Right renal pelvis (tissue), 4 donors: ENCODE data around the gene SMIM14. TPM values are rescaled to one million over a fixed set of nuclear protein-coding genes. Genes with fewer than 3 reads are reported as not detected.
"Not testable (repeated sequence)": the region's sequence is repeated elsewhere in the genome, so short reads cannot be mapped to it uniquely, and the experiment has no call there.

Source experiments
- DNase-seq, 4 donors: peaks; one replicate each; pipeline ENCODE4 v3.0.0-alpha.2; 2013; ENCODE audit warnings: low read depth in 4 of 4, low spot score in 3 of 4, missing footprints in 1 of 4
- polyA plus RNA-seq, 4 donors: library from polyadenylated mRNA; unstranded; fragments of 120-200 nt; gene quantifications; one replicate each; pipeline ENCODE4 v1.2.1, GENCODE V29; 2013; ENCODE audit not compliant: insufficient read length in 4 of 4

SMIM14 gene
- polyA plus RNA-seq, 4 donors, result 53.9 to 68.2 (median 65.1) TPM

DNA sequence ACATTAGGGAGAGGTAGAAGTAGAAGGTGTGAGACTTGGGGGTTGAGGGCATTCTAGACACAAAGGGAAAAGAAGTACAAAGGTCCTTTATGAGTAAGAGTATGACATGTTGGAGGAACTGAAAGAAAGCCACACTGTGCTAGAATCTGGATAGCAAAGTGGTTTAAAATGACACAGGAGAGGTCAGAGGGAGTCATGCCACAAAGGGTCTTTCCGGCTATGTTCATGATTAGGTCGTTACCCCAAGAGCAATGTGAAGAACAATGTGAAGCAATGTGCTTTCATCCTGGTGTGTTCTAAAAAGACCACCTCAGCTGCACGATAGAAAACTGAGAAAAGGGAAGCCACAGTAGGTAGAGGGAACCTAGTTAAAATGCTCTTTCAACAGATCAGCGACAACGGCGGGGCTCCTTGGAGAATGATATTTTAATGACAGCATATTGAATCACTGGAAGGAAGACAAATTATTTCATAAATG, 29.2 kb downstream of the SMIM14 start:
- no peak for DNase-seq

DNA sequence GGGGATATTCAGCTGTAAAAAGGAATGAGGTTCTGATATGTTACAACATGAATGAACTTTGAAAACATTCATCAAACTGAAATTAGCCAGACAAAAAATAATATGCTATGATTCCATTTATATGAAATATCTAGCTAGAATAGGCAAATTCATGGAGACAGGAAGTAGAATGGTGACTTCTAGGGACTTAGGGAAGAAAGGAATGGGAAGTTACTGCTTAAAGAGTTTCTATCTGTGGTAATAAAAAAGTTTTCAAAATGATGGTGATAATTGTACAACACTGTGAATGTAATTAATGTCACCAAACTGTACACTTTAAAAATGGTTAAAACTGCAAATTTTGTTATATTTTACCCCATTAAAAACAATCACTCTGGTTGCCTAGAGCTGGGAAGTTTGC, 30.2 kb downstream of the SMIM14 start:
- DNase-seq, result no peak

DNA sequence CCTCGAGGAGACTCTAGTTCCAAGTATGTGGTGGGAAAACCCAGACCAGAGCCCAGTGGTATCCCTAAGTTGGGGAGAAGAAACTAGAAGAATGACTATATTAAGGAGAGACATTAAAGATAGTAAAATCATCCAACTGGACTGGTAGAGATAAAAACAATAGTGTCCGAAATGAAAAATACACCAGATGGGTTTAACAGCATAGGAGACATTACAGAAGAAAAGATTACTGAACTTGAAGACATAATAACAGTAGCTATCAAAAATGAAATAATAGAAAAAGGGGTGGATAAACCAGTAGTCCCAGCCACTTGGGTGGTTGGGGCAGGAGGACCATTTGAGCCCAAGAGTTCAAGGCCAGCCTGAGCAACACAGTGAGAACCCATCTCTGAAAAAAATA, 31.9 kb downstream of the SMIM14 start:
- no peak for DNase-seq

DNA sequence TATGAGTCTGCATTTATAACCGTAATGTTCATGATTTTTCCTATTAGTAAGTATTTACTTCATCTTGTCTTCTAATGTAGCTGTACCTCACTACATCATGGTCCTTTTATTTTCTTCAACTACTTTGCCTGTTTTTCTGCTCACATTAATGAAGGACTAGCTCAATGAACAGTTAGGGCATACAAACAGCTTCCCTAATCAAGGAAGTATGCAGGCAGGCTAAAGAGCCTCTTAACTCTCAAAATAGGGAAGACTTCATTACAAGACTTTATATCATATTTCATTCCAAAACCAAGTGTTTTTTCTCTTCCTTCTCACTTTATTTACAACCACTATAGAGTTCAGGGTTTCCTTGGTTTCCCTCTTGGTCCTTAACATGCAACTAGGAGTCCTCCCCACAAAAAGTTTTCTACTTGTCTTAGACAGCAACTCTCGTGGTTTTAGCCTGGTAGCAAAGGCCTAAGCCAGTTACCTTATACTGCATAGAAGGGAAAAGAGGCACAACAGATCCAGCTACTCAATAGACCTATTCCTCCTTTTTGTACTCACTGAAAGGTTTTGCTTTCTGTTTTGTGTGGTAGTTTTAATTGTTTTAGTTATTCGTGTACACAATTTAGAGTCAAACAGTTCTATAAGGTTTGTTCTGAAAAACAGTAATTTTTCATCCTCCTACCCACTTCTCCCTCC, 40.8 kb downstream of the SMIM14 start:
- DNase-seq, result no peak

DNA sequence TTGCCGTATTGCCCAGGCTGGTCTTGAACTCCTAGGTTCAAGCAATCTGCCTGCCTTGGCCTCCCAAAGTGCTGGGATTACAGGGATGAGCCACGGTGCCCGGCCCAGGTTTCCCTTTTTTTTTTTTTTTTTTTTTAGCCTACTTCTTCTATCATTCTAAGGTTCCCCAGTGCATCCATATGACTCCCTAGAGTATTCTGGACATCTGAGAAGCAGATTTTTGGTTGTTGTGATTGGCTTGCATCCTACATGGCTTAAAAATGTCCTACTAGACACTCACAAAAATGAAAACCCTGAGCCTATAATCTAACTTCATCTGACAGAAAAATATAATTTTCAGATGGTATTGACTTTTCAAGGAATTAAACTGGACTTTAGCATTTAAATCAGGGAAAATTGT, 41.7 kb downstream of the SMIM14 start:
- DNase-seq, result no peak

DNA sequence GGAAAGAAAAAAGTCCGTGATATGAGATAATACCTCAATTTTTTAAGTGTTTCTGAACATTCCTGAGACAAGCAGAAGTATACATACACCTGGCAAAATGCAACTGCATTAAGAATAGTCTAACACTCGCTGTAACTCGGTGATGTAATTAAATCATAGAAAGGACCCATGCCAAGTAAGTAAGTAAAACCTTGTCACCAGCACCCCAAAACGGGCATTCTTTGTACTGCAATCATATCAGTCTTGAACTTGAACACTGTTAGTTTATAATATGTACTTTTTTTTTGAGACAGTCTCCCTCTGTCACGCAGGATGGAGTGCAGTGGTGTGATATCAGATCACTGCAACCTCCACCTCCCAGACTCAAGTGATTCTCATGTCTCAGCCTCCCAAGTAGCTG, 47.4 kb downstream of the SMIM14 start:
- DNase-seq, result no peak

DNA sequence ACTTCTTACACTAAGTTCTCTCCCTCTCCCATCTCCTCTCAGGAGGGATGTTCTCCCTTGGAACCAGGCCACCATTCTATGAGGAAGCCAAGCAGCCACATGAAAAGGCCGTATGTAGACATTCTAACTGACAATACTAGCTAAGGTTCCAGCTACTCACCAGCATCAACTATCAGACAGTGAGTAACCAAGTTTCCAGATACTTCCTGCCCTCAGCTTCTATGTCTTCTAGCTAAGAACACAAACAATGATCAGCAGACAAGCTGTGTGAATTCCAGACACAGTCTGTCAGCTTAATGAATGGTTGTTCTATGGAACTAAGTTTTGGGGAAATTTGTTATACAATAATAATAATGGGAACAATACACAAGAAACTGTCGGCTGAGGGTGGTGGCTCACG, 50.8 kb downstream of the SMIM14 start:
- no peak for DNase-seq

DNA sequence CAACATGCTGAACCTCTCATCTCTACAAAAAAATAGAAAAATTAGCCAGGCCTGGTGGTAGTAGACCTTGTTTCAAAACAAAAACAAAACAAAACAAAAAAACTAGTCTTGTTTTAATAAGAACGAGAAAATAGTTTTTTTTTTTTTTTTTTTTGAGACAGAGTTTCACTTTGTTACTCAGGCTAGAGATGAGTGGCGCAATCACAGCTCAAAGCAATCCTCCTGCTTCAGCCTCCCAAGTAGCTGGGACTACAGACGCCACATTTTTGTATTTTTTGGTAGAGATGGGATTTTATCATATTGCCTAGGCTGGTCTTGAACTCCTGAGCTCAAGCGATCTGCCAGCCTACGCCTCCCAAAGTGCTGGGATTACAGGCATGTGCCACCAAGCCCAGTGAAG, 63.7 kb downstream of the SMIM14 start:
- DNase-seq, result no peak

DNA sequence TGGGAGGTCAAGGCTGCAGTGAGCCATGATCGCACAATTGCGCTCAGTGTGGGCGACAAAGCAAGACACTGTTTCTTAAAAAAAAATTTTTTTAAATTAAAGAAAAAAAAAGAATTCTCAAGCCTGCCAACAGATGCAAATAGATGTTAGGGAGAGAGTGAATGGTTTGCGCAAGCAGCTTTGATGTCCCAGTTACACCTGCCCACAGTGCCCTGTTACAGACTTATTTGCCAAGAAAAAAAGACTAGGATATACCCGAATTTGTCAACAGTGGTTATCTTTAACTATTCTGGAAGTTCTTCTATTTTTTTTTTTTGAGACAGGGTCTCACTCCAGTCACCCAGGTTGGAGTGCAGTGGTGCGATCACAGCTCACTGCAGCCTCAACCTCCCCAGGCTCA, 67.2 kb downstream of the SMIM14 start:
- DNase-seq, result no peak

DNA sequence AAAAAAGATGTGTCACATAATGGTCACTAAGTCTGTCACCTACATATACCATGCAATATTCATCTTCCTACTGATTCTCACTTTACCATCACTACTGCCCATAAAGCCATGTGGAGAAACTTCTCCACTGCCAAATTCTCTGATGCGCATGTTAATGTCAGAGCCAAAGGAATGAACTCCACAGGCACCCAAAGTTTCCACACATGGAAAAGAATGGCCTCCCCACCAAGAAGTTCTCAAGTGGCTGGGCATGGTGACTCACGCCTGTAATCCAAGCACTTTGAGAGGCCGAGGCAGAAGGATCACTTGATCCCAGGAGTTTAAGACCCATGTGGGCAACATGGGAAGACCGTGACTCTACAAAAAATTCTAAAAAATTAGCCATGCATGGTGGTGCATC, 67.6 kb downstream of the SMIM14 start:
- no peak for DNase-seq

DNA sequence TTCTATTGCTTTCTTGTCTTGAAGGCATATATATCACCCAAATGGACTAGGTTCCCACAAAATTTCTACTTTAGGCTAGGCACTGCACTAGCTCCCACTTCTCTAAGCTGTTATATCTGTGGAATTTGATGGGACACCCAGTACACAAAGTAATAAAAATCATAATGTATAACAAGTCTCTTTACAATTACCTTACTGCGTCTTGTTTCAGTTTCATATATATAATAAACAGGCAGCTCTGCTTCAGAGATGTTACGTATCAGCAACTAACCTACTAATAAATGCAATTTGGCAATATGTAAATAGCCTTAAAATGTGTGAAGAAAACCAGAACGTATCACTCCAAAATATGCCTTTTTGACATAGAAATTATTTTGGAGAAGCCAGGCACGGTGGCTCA, 69.5 kb downstream of the SMIM14 start:
- DNase-seq, result no peak

DNA sequence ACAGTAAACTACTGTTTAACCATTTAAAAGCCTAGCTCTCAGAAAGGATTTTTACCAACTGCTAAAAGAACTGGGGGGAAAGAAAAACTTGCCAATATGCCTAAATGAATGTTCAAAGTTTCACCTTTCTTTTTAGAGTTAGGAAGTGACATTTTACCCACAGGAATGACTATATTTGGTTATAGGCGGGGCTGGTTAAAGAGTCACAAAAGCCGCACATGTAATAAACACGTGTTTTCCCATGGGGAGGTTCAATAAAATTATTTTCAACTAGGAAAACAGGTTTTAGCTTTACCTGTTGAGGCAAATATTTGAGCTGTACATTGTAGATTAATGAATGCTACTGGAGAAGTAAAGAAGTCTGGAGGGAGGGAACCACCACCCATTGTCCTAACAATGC, 69.9 kb downstream of the SMIM14 start:
- DNase-seq, result no peak

DNA sequence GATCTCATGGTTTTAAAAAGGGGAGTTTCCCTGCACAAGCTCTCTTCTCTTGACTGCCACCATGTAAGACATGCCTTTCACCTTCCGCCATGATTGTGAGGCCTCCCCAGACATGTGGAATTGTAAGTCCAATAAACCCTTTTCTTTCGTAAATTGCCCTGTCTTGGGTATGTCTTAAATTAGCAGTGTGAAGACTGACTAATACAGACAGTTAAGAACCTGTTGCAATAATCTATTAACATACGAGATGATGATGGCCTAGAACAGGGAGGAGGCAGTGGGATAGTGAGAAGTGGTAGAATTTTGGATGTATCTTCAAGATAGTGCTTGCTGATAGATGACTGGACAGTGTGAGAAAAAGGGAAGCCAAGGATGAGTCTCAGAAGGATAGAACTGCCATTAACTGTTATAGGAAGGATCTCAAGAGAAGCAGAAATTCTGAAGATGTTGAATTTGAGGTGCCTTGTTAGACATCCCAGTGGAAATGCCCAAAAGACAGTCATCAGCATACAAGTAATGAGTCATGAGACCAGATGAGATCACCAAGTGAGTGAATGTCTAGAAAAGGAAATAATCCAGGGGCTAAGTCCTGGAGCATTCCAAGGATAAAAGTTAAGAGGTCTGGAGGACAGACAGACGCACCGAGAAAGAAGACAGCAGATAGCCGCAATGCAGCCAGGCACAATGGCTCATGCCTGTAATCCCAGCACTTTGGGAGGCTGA, 72.6 kb downstream of the SMIM14 start:
- DNase-seq, result no peak

DNA sequence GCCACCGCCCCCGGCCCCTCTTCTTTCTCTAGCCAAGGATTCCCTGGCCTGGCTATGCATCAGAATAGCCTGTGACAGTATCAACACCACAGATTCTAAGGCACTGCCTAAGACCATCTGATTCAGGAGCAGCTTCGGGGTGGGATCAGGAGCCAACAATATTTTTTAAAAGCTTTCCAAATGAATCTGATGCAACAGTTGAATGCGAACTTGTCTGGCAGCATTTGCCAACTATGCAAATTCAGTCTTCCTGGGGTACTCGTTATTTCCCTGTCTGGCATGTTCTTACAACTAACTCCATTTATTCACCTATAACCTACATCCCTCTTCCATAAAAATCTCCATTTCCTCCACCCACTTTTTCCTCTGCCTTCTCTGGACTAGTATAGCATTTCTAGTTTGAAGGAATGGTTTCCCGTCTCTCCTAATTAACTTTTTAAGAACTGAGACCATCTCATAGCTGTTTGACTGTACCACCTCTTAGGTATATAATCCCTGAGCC, 75.3 kb downstream of the SMIM14 start:
- no peak for DNase-seq

DNA sequence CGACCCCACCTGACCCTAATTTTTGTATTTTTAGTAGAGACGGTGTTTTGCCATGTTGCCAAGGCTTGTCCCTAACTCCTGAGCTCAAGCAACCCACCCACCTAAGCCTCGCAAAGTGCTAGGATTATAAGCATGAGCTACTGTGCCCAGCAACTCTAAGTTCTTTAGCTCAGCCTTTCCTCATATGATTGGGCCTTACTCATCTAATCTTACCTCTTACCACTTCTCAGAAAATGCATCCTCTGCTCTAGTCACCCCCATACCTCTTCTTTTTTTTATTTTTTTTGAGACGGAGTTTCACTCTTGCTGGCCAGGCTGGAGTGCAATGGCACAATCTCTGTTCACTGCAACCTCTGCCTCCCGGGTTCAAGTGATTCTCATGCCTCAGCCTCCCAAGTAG, 75.9 kb downstream of the SMIM14 start:
- no peak for DNase-seq

DNA sequence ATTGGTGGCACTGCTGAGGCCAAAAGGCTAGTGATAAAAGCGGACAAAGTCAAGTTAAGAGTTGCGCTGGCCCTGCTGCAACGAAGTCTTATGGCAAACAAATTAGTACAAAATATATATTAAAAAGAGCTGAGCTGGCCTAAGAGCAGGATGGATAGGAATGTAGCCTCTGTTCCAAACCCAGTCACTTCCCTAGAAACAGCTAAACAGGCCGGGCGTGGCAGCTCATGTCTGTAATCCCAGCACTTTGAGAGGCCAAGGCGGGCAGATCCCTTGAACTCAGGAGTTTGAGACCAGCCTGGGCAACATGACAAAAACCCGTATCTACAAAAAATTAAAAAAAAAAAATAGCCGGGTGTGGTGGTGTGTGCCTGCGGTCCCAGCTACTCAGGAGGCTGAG, 79.0 kb downstream of the SMIM14 start:
- no peak for DNase-seq

DNA sequence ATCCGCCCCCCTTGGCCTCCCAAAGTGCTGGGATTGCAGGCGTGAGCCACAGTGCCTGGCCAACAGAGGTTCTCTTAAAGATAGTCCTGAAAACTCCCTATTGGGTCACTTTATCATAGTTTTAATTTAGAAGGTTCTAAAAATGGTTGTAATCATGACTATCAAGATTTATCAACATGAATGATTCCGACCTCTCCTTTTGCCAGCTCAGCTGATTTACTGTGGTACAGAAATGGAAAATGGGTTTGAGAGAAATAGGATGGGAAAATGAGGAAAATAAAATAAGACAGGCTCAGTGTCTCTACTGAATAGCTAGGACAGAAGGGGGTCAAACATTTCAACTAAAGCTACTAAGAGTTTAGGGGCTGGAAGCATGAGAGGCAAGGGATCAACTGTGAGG, 83.2 kb downstream of the SMIM14 start:
- no peak for DNase-seq

DNA sequence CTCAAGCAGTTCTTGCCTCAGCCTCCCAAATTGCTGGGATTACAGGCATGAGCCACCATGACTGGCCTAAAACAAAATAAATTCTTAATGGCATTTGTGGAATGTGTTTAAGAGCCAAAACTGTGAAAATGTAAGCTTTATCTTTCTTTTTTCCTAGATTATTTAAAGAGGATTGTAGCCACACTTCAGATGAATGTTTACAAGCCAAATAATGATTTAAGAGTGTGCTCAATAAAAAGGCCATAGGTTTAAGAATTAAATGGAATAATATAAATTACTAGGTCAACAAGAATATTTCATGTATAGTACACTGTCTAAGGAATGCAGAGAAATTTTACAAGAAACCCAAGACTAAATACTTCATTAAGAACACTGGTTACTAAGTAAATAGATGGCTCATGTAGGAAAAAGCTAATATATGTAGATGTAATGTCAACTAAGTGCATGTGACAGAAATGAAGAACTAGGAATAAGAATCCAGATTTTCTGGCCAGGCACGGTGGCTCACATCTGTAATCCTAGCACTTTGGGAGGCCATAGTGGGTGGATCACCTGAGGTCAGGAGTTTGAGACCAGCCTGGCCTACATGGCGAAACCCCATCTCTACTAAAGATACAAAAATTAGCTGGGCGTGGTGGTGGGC, 90.1 kb downstream of the SMIM14 start:
- DNase-seq, result no peak

DNA sequence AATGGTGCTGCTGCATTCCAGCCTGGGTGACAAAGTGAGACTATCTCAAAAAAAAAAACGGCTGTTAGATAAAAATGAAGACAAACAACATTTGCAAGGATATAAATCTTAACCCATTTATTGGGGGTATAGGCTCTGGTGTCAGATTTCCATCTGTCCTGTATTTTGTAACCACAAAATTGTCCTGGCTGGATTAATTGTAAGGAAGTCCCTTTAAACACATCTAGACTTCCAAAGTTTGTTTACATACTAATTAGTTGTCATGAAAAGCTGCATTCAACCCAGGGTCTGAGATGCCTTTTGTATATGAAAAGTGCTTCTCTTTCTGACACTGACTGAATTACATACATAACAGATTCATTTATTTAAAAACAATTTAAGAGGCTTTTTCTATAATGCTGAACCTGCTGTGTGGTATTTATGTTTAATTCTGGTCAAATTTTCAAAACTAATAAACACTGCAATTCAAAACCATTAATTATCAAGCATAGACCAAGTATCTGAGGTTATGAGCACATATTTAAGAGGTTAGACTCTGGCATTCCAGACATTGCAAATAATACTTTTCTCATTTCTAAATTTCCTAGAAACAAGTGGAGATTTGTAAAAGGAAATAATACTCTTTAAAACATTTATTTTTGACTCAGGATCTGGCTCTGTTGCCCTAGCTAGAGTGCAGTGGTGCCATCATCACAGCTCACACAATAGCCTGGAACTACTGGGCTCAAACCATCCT, 93.9 kb downstream of the SMIM14 start:
- DNase-seq, result no peak

DNA sequence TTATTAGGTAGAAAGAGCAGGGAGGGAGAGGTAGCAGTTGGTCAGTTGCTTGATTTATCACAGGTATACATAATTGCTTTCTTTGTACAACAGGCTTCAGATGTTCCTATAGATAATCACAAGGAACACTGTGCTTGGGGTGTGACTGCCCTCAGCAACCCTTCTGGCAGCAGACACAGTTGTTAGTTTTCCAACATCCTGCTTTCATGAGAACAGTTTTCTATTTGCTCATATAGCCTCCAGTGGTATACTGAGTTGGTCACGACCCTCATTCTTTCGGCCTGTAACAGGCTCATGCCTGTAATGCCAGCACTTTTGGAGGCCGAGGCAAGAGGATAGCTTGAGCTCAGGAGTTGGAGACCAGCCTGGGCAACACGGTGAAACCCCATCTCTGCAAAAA, 94.6 kb downstream of the SMIM14 start:
- not testable (repeated sequence) for DNase-seq

DNA sequence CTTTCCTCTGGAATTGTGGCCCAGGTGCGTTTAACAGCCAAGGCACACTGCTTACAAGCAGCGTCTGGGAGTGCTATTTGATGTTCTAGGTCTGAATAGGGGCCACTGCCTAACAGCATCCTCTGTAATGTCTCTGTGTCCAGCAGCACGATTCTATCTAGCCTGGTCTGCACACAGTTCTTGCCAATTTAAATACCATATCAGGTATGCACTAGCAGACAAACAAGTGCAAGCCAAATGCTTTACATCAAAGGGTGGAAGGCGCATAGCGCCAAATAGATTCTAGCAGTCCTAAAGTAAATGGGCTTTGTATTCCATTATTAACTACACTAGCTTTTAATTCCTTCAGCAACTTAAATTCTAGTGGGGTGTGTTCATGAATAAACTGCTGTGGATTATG, 95.6 kb downstream of the SMIM14 start:
- no peak for DNase-seq
